Measurements from ENCODE around the gene SNAI3.

GRCh38 chr16:88725609-88726407, 39.5 kb upstream of the SNAI3 start:
- no peak for TF ChIP-seq CTCF (IDR thresholded peaks at IDR 0.05; ENCODE audit: control extremely low read depth in 1 of 3, insufficient read depth in 1 of 3, low read depth in 1 of 3, low read length in 3 of 3)
- TF ChIP-seq MAX (IDR thresholded peaks at IDR 0.05) = no peak
- no peak for TF ChIP-seq TCF12 (IDR thresholded peaks at IDR 0.05; ENCODE audit: low read depth, low read length)
- TF ChIP-seq SP4 (IDR thresholded peaks at IDR 0.05; ENCODE audit: low read length) = no peak
- no peak for TF ChIP-seq JUND (IDR thresholded peaks at IDR 0.05; ENCODE audit: low read length)

Data from H1 (cell line).